GM18868 (cell line): ENCODE data around the gene PHLDA2.

Experiments used
- ATAC-seq: cut with Tn5 transposase; IDR thresholded peaks from one replicate; pipeline ENCODE4 v1.9.1; 2021; ENCODE audit warnings: mild to moderate bottlenecking, moderate library complexity; ENCODE audit not compliant: unreplicated experiment

The PHLDA2 gene, protein sequence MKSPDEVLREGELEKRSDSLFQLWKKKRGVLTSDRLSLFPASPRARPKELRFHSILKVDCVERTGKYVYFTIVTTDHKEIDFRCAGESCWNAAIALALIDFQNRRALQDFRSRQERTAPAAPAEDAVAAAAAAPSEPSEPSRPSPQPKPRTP

DNA sequence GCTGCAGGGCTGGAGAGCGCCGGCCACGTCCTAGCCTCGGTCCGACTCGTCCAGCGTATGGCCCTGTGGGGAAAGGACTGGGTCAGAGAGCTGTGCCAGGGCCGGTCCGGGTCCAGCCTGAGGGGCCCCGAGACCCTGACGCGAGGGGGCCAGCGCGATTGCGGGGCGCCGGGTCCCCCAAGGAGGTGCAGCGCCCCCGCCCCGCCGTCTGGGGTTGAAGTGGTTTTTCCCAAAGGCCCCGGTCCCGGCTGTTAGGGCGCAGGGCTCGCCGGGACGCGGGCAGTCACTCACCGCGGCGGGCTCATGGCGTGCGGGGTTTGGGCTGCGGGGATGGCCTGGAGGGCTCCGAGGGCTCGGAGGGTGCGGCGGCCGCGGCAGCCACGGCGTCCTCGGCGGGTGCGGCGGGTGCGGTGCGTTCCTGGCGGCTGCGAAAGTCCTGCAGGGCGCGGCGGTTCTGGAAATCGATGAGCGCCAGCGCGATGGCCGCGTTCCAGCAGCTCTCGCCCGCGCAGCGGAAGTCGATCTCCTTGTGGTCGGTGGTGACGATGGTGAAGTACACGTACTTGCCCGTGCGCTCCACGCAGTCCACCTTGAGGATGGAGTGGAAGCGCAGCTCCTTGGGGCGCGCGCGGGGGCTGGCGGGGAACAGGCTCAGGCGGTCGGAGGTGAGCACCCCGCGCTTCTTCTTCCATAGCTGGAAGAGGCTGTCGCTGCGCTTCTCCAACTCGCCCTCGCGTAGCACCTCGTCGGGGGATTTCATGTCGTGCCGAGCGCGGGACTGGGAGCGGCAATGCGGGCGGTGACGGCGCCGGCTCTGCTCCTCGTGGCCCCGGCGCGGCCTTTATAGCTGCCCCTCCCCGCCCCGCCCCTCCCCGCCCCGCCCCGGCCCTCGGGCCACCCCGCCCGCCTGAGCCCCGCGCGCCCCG lies at the start of gene PHLDA2:
Gene PHLDA2 (minus strand): TSS at position 816 of the 926 bp plus-strand sequence. CDS start 56 bp downstream, at position 760.
- no peak for ATAC-seq

DNA sequence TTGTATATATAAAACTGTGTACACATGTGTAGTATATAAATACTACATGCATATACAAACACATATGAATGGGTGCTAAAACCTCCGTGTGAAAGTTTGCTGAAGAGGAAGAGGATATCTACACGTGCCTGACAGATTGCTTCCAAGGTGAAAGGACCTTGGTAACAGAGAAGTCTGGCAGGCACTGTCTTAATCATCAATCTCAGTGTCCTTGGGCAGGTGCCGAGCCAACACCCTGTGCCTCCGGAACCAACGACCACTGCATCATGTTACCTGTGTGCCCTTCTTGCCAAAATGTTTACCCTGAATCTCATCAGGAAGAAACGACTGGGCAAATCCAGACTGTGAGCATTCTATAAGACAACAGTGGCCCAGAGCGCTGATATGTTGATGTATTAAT lies 47.9 kb upstream of the PHLDA2 start:
- ATAC-seq, result no peak

DNA sequence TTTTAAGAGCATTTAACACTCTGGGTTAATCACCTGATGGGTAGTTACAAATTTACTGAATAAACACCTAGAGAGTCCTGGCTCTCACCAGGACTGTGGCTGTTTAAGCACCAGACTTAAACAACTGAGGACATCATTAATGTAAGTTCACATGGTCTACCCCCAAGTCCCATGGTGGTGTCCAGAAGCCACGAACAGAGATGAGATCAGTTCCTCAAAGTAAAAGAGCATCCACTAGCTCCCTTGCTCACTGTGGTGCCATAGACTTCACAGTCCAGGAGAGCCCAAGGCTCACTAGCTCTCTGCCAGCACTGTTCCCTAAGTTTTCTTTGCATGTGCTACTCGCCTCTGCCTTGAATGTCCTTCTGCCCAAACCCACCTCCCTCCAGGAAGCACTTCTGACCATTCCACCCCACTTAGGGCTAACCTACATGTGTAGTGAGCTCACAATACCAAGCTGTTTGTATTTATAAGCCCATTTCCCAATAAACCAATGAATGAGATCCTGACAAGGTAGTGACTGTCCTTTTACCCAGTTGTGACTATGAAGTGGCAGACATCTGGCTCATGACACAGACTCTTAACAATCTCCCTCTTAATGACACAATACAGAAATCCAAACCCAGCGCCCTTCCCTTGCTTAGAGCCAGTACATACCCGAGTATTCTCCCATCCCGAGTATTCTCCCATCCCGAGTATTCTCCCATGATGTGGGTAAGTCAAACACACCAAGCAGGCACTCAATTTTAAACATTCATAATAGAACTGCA lies 47.3 kb upstream of the PHLDA2 start:
- ATAC-seq, result no peak

DNA sequence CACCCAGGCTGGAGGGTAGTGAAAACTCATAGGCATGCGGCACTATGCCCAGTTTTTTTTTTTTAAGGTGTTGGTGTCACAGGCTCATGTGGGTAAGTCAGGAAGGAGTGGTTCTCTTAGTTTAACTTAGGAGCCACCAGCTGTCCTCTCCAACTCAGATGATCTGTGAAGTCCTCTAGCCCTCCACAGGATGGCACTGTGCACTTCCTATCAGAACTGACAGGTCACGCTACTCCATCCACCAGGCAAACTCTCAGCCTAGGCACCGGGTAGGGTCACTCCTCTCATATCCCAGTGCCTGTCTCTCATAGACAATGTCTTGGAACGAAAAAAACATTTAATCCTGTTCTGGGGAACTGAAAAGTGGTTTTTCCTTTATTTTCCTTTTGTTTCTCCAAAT lies 46.4 kb upstream of the PHLDA2 start:
- ATAC-seq, result no peak

DNA sequence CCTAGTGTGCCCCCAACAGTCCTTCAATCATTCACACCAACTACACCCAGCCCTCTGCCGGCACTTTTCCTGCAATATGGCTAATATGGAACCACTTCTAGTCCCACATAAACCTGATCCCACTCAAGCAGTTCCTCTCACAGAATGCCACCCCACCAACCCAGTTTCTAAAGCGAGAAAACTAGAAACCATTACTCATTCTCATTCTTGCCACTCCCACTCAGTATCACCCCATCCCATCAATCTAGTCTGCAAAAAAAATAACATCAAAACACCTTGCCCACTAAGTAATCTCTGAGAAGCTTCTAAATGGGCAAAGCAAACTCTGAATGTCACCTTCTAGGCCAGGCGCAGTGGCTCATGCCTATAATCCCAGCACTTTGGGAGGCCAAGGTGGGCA lies 45.1 kb upstream of the PHLDA2 start:
- ATAC-seq, result no peak

DNA sequence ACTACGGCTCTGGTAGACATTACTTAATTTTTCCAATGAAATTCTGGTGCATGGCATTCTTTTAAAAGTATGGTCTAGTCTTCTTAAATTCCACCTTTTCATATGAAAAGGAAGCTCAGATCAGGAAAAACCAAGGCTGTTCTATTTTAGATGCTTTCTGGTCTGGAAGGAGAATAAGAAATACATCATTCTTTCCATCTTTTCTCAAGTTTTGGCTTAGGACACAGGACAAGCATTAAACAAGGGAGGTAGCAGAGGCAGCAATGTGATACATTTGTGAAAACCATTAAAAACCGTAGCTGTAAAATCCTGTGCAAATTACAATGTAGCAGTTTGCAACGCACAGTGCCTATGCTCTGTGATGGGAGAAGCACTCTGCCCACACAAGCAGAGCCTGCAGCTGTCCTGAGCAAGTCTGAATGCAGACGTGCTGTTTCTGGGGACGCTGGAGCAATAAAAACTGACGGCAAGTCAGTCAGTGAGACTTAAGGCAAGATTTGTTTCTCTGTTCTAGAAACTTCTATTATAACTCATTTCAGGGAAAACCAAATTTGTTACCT lies 39.2 kb upstream of the PHLDA2 start:
- ATAC-seq, result no peak

DNA sequence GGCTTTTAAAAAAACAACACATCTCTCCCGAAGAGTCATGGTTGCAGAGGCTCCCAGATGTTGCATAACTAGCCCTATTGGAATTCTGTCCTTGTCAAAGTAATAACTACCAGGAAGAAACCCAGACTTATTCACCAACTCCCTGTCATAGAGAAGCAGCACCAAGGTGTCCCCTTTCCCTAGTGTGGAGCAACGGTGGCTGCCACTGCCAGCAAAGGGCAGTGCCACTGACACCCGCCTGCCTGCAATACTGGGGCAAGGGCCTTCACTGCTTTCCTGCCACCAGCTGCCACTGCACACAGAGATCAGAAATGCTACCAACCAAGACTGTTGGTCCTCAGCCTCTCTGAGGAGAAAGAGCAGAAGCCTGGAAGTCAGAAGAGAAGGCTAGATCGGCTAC lies 35.6 kb upstream of the PHLDA2 start:
- ATAC-seq, result no peak

DNA sequence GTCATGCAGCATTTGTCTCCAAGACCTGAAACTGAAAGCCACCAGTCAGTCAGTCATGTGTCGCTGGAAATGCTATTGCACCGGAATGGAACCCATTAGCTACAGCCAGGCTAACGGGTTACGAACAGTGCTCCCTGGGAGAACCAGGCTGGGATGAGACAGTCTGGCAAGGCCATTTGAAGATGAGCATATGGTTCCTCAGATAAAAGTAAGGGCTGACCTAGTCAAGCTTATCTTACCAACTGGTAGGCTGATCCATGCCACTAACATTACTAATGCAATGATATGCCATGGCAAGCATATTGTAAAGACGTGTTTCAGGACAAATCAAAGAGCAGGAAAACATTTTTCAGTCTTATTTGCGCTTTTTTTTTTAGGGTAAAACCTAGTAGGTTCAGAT lies 34.5 kb upstream of the PHLDA2 start:
- ATAC-seq, result no peak

DNA sequence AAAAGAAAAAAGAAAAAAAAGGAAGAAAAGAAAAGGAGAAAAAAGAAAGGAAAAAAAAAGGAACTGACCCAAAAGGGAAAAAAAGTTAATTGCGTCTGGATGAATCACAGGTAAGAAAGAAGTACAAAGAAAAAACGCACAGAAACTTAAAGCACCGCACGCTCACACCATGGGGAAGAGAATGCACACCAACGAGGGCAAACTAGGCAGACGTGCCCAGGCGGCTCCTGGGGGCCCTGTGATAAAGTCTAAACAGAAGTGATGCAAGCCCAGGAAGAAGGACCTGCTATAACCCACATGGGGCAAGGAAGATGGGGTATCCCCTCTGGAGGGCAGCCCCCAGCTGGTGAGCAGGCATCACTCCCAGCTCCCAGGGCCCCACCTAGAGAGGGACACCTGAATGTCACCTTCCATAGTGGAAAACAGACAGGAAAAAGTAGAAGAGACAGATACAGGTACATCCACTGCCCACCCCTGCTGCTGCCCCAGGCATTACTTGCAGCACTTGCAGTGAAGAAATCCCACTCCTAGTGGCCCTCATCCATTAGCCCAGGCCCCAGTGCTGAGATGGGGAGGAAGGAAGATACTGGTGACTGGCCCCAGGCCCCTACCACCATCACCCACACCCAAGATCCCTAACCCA lies 34.0 kb upstream of the PHLDA2 start:
- no peak for ATAC-seq

DNA sequence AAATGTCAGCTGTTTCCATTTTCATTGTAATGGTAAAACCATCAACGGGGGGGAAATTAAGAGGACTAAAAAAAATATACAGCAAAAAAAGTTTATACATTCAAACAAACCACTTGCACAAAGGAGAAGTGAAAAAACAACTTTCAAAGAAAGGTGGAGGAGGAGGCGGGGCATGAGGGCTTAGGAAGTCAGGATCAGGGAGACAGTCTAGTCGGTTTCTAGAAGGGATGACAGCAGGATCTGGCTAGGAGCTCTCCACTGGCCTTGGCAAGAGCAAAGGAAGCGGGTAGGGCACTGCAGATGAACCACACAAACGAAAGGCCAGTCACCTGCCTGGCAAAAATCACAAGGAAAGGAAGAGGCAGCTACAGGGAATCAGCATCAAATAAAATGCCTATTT lies 31.9 kb upstream of the PHLDA2 start:
- ATAC-seq, result no peak

DNA sequence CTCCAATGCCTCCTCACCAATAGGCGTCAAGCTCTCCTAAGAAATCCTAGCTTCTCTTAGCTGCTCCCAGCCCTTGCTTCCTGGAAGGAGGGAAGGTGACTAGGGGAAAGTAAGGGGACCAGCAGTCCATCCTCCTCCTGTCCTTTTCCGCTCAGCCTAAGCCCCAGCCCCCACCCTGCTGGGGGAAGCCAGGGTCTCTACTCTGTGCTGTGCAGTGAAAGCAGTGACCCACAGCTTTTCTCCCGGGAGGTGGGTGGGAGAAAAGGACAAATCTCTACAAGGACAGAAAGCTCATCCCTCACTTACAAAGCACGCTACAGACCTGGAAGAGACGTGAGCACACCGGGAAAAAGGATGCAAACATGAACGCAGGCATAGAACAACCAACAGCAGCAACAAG lies 30.9 kb upstream of the PHLDA2 start:
- no peak for ATAC-seq

DNA sequence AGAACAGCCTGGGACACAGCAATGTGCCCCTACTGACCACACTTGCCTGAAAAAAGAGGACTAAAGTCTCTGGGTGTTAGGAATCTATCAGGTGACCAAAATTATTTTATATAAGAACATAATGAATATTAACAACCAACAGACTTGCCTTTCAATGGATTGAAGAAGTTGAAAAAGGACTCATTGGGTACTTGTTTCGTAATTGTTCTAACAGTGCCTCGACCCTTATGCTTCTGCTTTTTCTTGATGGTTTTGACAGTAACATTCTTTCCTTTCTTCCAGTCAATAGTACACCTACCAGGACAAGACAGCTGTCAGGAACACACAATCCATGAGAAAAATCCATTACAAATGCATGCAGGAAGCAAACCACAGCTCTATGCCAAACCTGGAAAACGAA lies 29.0 kb upstream of the PHLDA2 start:
- no peak for ATAC-seq

DNA sequence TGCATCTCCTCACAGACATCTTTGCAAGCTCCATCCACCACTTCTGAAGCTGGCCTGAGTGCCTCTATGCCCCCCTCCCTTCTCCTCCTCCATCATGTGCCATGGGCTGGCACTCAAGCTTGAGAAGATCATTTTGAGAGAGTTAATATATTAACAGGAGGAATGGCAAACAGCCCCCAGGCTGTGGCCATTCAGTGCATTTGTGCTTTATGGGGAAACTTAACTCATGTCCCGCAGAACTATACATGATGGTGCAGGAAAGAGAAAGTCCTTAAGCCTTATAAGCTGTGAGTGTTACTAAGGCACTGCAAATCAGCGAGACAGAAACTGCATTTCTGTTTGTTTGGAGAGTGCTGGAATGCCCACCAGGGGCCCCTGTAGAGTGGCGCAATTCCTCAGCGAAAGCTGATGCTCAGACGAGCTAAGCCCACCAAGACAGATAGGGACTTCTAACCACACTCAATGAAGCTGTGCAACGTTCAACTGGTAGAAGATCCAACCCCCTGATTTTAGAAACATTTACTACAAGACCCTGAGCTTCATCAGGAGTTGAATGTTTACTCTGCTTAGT lies 26.8 kb upstream of the PHLDA2 start:
- no peak for ATAC-seq

DNA sequence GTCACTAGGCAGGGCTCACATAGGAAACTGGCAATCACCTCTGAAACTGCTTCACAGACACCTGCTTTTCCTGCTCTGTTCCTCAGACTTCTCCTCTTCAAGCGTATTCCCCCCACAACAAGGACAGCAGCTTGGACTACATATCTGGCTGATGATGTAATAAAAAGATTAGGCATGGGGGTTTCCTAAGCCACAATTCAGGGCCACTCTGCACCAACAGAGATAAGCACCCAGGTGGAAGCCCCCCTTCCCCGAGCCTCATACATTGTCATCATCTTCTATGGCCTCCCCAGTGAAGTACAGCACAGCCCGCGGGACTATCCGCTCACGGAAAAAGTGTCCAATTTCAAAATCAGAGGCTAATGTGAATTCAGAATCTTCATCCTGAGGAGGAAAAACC lies 25.0 kb upstream of the PHLDA2 start:
- no peak for ATAC-seq

DNA sequence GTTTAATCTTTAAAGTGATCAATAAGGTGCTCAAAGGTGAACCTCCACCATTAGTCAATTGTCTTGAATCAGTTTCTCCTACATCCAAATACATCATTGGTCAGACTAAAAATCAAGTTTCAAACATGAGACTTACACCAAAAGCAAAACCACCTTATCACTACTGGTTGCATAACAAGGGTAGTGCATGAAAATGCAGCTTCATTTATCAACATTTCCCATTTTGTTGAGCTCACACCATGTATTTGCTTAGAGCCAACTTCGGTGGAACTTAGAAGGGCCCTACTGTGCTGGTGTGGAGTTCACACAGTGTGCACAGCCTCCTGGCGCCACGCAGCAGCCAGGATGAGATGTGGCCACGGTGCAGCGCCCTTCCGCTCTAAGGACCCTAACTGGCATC lies 23.1 kb upstream of the PHLDA2 start:
- no peak for ATAC-seq

DNA sequence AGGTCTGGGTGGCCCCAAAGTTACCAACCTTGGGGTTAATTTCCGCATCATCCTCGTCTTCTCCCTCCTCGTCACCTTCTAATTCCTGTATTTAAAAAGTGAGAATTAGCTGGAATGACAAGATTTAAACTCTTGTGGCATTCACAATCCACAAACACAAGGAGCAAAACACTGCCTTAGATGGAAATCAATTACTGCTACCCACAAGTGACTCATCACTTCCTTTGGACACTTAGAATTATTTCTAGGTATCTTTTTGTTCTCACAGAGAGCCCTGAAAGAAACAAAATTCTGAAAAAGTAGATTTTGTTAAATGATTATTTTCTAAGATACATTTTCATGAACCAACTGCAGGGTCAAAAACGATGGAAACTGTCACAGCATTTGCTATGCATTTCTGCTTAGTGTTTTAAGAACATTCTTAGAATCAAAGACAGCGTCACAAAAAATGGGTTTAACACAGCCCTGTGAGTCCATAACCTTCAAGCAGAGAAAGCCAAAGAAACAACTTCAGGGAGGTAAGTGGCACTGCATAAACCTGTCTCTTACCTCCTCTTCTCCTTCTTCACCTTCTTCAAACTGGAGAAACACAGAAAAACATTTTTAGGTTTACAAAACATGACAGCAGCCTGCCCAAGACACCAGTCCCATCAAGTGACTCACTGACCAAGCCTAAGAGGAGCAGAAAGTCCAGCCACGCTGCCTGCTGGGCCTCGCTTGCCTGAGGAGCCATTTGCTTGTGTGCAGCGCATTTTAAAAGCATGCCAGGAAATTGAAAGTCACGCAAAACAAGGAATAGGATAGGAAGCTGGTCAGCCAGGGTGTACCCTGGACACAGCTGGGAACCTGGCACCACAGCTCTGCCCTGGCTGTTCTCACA lies 22.3 kb upstream of the PHLDA2 start:
- no peak for ATAC-seq

DNA sequence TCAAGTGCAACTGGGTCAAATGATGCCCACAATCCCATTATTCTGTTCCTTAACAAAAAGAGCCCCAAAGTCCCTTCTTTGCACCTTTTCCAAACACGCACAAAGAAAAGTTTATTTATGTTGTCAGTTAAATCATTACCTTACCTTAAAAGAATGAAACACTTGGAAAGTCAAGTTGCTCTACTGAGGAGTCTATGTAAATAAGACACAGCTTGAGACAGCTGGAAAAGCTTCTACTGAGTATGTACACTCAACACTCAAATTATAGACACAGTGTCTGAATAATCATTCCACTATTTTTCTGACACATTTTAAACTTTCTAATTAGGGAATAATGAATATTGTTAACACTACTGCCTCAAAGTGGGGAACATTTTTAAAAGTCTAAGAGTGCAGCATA lies 21.6 kb upstream of the PHLDA2 start:
- ATAC-seq, result no peak

DNA sequence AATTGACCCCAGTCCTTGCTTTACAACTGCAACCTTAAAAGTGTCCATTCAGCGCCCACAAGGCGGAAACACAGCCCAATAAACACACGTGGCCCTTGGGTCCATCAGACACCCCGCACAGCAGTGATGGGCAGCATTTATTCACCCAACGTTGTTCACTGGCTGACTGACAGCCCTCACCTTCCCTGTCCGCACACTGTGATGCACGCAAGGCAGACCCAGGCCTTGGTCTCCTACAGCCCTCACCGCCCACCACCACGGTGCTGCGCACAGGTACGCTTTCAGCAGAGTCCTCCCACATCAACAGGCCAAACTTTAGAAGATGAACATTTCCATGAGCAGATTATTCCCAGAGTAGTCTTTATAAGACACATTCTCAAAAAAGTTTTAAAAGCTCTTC lies 20.7 kb upstream of the PHLDA2 start:
- ATAC-seq, result no peak

DNA sequence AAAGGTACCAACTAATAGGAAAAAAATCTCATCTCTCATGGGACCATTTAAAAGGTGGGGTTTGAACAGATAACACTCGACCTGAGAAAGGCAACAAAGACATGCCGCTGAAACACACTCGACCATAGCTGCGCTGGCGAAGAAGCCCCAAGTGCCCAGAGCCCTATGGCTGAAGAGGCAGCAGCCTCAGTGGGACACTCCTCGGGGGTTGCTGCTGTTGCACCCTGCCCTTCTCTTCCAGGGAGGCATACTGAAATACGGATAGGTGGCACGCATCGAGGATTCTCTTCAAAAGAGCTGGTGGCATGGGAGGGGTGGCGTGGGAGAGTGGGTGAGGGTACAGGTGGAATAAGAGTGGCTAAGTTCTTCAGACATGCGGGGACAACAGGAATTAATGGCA lies 18.5 kb upstream of the PHLDA2 start:
- no peak for ATAC-seq
